ENCODE results near the gene PCDHGC3. TPM values are rescaled to one million over a fixed set of nuclear protein-coding genes. Genes with fewer than 3 reads are reported as not detected.

The PCDHGC3 gene
- total RNA-seq, 1 donor from 2014 or later, result 14.7 TPM

DNA sequence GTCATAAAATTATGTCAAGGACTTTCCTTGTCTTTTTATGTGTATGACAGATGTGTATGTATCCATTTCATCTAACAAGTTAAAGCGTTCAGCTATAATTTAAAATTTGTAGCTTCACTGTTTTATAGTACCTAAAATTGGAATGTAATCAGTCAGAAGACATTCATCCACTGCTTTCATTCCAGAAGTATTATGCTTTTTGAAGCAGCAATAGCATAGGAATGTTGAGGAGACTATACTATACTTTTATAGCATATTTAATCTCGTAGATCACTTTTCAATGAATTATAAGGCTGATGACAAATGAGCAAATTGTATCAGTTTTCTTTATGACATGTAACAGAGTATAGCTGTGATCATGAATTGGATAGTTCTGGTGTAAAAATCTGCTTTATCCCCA, 38.5 kb upstream of the PCDHGC3 start:
- no peak overlapping the region for H3K4me2 ChIP-seq
- H3F3A ChIP-seq (ENCODE audit: low read depth), result no peaks in the 10 kb centered on the region
- H2AFZ ChIP-seq (replicated peaks), result no peak overlapping the region
- no peaks in the 10 kb centered on the region for H3K4me1 ChIP-seq
- TF ChIP-seq EZH2 (IDR thresholded peaks at IDR 0.05), result no peak
- TF ChIP-seq, protein P1, sequence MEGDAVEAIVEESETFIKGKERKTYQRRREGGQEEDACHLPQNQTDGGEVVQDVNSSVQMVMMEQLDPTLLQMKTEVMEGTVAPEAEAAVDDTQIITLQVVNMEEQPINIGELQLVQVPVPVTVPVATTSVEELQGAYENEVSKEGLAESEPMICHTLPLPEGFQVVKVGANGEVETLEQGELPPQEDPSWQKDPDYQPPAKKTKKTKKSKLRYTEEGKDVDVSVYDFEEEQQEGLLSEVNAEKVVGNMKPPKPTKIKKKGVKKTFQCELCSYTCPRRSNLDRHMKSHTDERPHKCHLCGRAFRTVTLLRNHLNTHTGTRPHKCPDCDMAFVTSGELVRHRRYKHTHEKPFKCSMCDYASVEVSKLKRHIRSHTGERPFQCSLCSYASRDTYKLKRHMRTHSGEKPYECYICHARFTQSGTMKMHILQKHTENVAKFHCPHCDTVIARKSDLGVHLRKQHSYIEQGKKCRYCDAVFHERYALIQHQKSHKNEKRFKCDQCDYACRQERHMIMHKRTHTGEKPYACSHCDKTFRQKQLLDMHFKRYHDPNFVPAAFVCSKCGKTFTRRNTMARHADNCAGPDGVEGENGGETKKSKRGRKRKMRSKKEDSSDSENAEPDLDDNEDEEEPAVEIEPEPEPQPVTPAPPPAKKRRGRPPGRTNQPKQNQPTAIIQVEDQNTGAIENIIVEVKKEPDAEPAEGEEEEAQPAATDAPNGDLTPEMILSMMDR (IDR thresholded peaks at IDR 0.05), result no peak
- no peak for TF ChIP-seq EZH2phosphoT487 (IDR thresholded peaks at IDR 0.05)
- H3K36me3 ChIP-seq, result no peaks in the 10 kb centered on the region
- Mint-ChIP-seq H3K27me3 (ENCODE audit: insufficient read depth, low read depth) (peaks cover 9% of the 10 kb centered on the region), H3K9me3 (peaks cover 74% of the 10 kb centered on the region), H3K4me3 (no peak overlapping the region), H3K4me1 (no peaks in the 10 kb centered on the region), H3K36me3 (peaks cover 55% of the 10 kb centered on the region), H3K27ac (no peak overlapping the region)
- H3K9me3 ChIP-seq (ENCODE audit: low read depth), result no peaks in the 10 kb centered on the region
- DNase-seq (ENCODE audit: low spot score), result no peak
- H3K79me2 ChIP-seq (ENCODE audit: low read depth), result no peaks in the 10 kb centered on the region
- no peak overlapping the region for H3K27ac ChIP-seq
- H3K4me3 ChIP-seq, result no peak overlapping the region
- no peaks in the 10 kb centered on the region for H3K27me3 ChIP-seq
- no peaks in the 10 kb centered on the region for H4K20me1 ChIP-seq (ENCODE audit: low read depth)
- no peak overlapping the region for H3K9ac ChIP-seq

DNA sequence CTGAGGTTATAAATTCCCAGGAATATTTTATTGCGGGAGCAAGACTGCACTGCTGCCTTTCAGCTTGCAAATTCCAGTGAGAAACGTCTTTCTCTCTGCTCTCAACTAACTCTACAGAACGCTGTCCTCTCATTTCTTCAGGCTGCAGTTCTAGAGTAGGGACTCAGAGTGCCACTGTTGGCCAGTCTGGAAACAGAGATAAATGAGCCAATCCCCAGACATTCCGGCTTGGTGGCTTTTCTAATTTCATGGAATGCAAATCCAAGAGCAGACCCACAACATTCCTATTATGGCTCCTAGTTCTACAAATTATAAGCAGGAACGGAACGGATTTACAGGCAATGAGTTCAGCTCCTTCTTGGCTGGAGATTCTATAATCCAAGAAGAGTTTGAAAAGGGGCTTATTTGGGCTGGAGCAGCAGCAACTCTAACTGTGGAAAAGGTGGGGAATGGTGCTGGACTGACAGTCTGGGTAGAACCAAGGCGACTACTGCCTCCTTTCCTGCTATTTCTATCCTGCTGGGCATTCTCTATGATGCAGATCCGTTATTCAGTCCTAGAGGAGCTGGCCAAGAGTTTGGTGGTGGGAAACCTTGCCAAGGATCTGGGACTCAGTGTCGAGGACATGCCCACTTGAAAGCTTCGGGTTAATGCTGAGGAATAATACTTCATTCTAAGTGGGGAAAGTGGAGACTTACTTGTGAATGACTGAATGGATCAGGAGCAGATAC, 36.2 kb upstream of the PCDHGC3 start:
- Mint-ChIP-seq H3K36me3 (peaks cover 50% of the 10 kb centered on the region), H3K4me3 (no peak overlapping the region), H3K27me3 (ENCODE audit: insufficient read depth, low read depth) (peaks cover 2% of the 10 kb centered on the region), H3K4me1 (no peaks in the 10 kb centered on the region), H3K27ac (no peak overlapping the region), H3K9me3 (peaks cover 74% of the 10 kb centered on the region)
- Histone ChIP-seq H3K79me2 (ENCODE audit: low read depth) (no peaks in the 10 kb centered on the region), H3K9me3 (ENCODE audit: low read depth) (no peaks in the 10 kb centered on the region), H4K20me1 (ENCODE audit: low read depth) (no peaks in the 10 kb centered on the region), H3K9ac (no peak overlapping the region), H3K27ac (no peak overlapping the region), H3K36me3 (no peaks in the 10 kb centered on the region), H3F3A (ENCODE audit: low read depth) (no peaks in the 10 kb centered on the region), H3K27me3 (no peaks in the 10 kb centered on the region), H3K4me1 (no peaks in the 10 kb centered on the region), H2AFZ (replicated peaks) (no peak overlapping the region), H3K4me2 (no peak overlapping the region), H3K4me3 (no peak overlapping the region)
- DNase-seq (ENCODE audit: low spot score), result no peak
- TF ChIP-seq EZH2 (IDR thresholded peaks at IDR 0.05) (no peak), EZH2phosphoT487 (IDR thresholded peaks at IDR 0.05) (no peak)
- TF ChIP-seq, protein P1 (IDR thresholded peaks at IDR 0.05), result no peak

DNA sequence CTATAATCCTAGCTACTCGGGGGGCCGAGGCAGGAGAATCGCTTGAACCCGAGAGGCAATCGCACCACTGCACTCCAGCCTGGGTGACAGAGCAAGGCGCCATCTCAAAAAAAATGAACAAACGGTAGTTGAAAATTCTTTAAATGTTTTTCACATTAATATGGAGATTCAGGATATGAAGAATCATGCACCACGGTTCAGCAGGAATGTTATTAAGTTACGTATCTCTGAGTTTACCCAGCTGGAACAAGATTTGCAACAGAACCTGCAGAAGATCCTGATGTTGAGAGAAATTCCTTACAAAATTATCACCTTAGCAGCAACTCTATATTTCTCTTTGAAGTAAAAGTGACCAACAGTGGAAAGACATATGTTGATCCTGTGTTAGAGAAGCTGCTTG, 35.4 kb upstream of the PCDHGC3 start:
- TF ChIP-seq EZH2 (IDR thresholded peaks at IDR 0.05) (no peak), EZH2phosphoT487 (IDR thresholded peaks at IDR 0.05) (no peak)
- TF ChIP-seq, protein P1 (IDR thresholded peaks at IDR 0.05), result no peak
- no peaks in the 10 kb centered on the region for H3K9me3 ChIP-seq (ENCODE audit: low read depth)
- H3K27me3 Mint-ChIP-seq (ENCODE audit: insufficient read depth, low read depth), result peaks cover 2% of the 10 kb centered on the region
- no peak overlapping the region for H3K4me3 Mint-ChIP-seq
- no peak overlapping the region for H3K9ac ChIP-seq
- no peak overlapping the region for H3K4me3 ChIP-seq
- H3K36me3 Mint-ChIP-seq, result peaks cover 50% of the 10 kb centered on the region
- H3K4me1 Mint-ChIP-seq, result no peaks in the 10 kb centered on the region
- H3F3A ChIP-seq (ENCODE audit: low read depth), result no peaks in the 10 kb centered on the region
- H3K9me3 Mint-ChIP-seq, result peaks cover 74% of the 10 kb centered on the region
- no peak overlapping the region for H3K27ac ChIP-seq
- H3K4me1 ChIP-seq, result no peaks in the 10 kb centered on the region
- H3K27me3 ChIP-seq, result no peaks in the 10 kb centered on the region
- no peaks in the 10 kb centered on the region for H3K36me3 ChIP-seq
- H3K79me2 ChIP-seq (ENCODE audit: low read depth), result no peaks in the 10 kb centered on the region
- H2AFZ ChIP-seq (replicated peaks), result no peak overlapping the region
- H4K20me1 ChIP-seq (ENCODE audit: low read depth), result no peaks in the 10 kb centered on the region
- H3K4me2 ChIP-seq, result no peak overlapping the region
- no peak overlapping the region for H3K27ac Mint-ChIP-seq
- DNase-seq (ENCODE audit: low spot score), result no peak

Measured in neural progenitor cell (in vitro differentiated cells).